GM15510 (cell line): ENCODE measurements around the gene UGT1A7.

ENCODE experiments used
- POLR2A ChIP-seq: IDR thresholded peaks from 3 replicates; pipeline ENCODE4 v1.6.1; 2011; ENCODE audit warnings: borderline replicate concordance; ENCODE audit not compliant: insufficient read length; ENCODE audit errors: extremely low read depth

The UGT1A7 gene

GRCh38 chr2:233698740-233699139 lies 17.0 kb downstream of the UGT1A7 start:
- no peak for TF ChIP-seq POLR2A

DNA sequence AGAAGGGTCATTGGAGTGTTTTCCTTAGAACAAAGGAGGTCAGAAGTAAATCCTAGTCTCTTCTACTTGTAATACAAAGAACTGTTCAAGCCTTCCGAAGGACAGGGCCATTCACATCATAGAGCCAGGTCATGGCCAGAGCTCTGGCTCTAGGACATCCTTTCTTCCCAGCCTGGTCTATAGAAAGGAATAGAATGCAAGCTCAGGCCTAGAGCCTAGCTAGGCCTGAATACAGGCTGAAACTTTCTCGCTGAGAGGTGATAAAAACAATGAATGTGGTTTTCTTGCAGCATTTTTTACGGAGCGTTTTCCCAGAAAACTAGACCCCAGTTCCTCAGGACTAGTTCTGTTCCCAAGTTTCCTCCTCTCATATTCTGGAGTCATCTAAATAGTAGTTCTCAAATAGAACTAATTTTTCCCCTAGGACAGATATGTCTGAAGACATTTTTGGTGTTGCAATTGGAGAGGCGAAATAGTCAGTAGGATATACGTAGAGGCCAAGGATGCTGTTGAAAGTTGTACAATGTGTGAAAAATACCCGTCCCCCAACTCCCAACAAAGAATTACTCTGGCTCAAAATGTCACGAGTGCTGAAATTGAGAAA lies 17.8 kb downstream of the UGT1A7 start:
- TF ChIP-seq POLR2A = no peak

- TF ChIP-seq POLR2A = no peak
Measured at GRCh38 chr2:233700028-233700635, 18.4 kb downstream of the UGT1A7 start.

DNA sequence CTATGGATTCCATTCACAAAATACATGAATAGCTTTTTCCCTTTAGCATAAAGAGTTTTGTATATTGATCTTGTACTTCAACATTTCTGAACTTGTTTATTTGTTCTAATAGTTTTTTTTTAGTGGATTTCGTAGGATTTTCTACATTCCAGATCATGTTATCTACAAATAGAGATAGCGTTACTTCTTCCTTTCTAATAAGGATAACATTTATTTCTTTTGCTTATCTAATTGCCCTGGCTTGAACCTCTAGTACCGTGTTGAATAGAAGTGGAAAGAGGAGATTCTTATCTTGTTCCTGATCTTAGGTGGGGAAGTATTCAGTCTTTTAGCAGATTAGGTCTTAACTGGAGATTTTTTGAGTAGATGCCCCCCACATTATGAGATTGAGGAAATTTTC lies 20.5 kb downstream of the UGT1A7 start:
- no peak for TF ChIP-seq POLR2A

DNA sequence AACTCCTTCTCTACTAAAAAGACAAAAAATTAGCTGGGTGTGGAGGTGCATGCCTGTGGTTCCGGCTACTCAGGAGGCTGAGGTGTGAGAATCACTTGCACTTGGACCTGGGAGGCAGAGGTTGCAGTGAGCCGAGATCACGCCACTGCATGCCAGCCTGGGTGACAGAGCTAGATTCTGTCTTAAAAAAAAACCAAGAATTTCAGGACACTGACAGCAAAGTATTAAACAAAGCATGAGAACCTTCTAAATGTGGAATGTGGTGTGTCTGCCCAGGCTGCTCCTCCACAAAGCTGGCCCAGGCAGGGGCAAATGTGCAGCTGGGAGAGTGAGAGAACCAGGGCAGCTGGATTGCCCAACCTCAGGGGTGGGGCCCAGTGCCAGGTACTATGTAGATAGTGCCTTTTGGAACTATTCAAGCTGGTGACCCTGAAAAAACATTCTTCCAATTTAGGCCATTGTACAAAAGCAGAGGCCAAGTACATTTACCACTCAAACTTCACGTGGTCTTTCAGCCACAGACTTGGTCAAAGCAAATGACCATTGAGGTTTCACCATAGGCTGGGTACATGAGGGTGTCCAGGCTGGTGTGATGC lies 24.3 kb downstream of the UGT1A7 start:
- TF ChIP-seq POLR2A = no peak

GRCh38 chr2:233706720-233707119 lies 25.0 kb downstream of the UGT1A7 start:
- TF ChIP-seq POLR2A = no peak

- TF ChIP-seq POLR2A = no peak
Measured at GRCh38 chr2:233707940-233708644, 26.4 kb downstream of the UGT1A7 start.

DNA sequence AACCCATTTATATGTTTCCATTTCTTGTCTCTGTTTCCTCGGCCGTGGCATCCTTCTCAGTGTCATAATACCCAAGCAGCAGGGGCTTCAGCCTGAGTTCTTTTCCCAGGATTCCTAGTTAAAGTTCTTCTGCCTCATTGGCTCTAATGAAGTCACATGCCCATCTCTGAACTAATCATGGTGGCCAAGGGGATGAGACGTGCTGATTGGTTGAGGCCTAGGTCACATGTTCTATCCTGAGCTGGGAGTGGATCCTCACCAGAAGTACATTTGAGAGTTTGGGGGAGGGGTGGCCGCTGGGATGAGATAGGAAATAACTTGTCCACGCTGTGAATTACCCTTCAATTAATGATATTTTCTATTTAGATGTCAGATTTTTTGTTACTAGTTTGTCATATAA lies 27.2 kb downstream of the UGT1A7 start:
- no peak for TF ChIP-seq POLR2A

DNA sequence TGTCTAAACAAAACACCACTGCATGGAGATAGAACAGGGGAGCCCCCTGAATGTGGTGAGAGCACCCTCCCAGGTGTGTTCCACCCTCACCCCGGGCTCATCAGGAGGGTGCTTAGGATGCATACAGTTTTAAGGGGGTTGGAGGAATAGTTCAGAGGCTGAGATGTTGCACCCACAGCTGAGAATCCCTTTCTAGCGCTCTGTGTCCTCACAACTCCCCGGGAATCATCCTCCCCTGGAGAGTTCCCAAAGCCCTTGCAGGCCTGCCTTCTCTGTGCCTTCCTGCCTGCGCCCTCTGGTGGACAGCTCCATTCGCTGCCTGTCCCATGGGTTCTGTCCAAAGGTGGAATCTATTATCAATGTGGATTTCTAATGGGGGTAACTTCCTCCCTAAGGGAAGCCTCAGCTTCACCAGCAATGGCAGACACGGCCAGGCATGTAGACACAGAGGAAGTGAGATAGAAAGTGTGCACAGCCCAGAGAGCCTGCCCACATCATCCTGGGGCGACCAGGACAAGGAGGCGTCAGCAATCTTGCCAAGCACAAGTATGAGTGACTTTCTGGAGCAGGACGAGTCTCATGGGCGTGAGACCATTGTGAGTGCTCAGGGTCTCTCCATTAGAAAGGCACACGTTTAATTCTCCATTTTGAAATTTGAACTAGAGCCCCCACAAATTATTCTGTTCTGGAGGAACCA lies 29.8 kb downstream of the UGT1A7 start:
- TF ChIP-seq POLR2A = no peak

DNA sequence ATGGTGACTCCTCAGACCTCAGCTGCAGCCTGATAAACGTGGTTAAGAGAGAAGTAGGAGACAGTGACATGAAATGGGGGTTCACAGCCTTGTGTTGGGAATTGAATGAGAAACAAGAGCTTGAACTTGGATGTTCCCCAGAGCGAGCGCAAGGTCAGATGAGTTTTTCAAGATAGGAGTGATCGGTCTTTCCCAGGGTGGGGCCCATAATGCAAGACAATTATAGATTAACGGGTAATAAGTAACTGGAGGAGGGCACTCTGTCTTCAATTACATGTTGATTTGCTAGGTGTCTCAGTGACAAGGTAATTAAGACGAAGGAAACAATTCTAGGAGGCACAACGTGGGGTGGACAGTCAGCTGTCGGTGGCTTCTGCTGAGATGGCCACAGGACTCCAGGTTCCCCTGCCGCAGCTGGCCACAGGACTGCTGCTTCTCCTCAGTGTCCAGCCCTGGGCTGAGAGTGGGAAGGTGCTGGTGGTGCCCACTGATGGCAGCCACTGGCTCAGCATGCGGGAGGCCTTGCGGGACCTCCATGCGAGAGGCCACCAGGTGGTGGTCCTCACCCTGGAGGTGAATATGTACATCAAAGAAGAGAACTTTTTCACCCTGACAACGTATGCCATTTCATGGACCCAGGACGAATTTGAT lies 31.0 kb downstream of the UGT1A7 start, which contains the start of gene UGT1A5:
UGT1A5 (plus strand) TSS at position 297 of the 651 bp plus-strand sequence; CDS start at position 382, 85 bp downstream.
- no peak for TF ChIP-seq POLR2A

DNA sequence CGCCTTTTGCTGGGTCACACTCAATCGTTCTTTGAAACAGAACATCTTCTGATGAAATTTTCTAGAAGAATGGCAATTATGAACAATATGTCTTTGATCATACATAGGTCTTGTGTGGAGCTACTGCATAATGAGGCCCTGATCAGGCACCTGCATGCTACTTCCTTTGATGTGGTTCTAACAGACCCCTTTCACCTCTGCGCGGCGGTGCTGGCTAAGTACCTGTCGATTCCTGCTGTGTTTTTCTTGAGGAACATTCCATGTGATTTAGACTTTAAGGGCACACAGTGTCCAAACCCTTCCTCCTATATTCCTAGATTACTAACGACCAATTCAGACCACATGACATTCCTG lies 31.5 kb downstream of the UGT1A7 start:
- no peak for TF ChIP-seq POLR2A

GRCh38 chr2:233714121-233714520 lies 32.4 kb downstream of the UGT1A7 start:
- TF ChIP-seq POLR2A = no peak

DNA sequence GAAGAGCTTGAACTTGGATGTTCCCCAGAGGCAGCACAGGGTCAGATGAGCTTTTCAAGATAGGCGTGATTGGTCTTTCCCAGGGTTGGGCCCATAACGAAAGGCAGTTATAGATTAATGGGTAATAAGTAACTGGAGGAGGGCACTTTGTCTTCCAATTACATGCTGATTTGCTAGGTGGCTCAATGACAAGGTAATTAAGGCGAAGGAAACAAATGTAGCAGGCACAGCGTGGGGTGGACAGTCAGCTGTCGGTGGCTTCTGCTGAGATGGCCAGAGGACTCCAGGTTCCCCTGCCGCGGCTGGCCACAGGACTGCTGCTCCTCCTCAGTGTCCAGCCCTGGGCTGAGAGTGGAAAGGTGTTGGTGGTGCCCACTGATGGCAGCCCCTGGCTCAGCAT lies 36.9 kb downstream of the UGT1A7 start, which contains the start of gene UGT1A4:
UGT1A4 (plus strand) TSS at position 185 of the 400 bp plus-strand sequence; CDS start at position 270, 85 bp downstream.
- TF ChIP-seq POLR2A = no peak

DNA sequence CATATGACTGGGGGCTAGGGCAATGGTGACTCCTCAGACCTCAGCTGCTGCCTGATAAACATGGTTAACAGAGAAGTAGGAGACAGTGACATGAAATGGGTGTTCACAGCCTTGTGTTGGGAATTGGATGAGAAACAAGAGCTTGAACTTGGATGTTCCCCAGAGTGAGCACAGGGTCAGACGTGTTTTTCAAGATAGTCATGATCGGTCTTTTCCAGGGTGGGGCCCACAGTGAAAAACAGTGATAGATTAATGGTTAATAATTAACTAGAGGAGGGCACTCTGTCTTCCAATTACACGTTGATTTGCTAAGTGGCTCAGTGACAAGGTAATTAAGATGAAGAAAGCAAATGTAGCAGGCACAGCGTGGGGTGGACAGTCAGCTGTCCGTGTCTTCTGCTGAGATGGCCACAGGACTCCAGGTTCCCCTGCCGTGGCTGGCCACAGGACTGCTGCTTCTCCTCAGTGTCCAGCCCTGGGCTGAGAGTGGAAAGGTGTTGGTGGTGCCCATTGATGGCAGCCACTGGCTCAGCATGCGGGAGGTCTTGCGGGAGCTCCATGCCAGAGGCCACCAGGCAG lies 47.1 kb downstream of the UGT1A7 start, which contains the start of gene UGT1A3:
UGT1A3 (plus strand) TSS at position 320 of the 579 bp plus-strand sequence; CDS start at position 405, 85 bp downstream.
- TF ChIP-seq POLR2A = no peak

GRCh38 chr2:233740870-233741269 lies 59.2 kb downstream of the UGT1A7 start:
- TF ChIP-seq POLR2A = no peak
